HEK293 (cell line): Measurements from ENCODE around the gene LRRN4CL.

Source experiments
- CTCF ChIA-PET: fragments of 350-600 bp; formaldehyde crosslinking; extraction: SDS; loops from one replicate; lab custom pipeline; 2021; ENCODE audit warnings: antibody characterized with exemption; lab: Yijun Ruan, JAX
- POLR2A ChIA-PET: fragments of 300-600 bp; formaldehyde crosslinking; extraction: SDS; loops from one replicate; lab custom pipeline; 2020; ENCODE audit warnings: antibody characterized with exemption, inconsistent platforms; lab: Yijun Ruan, JAX
- H3K27ac ChIP-seq: fragments of 200-500 bp; sonication (Bioruptor generic); 2 replicates; pipeline ENCODE4 v1.5.1; 2014; ENCODE audit warnings: low read depth, low read length, control low read depth, inconsistent platforms; ENCODE audit errors: extremely low read depth
- H3K36me3 ChIP-seq, 2 experiments: fragments of 200-500 bp in 1 of 2; sonication (Bioruptor generic) in 1 of 2; 1 replicate in 1 of 2; 2 replicates in 1 of 2; pipeline ENCODE4 v1.5.1; 2014 to 2017; ENCODE audit warnings: inconsistent platforms in 2 of 2, low read length in 2 of 2; ENCODE audit not compliant: control insufficient read depth in 2 of 2, insufficient read depth in 1 of 2
- H3K4me1 ChIP-seq: fragments of 200-500 bp; sonication (Bioruptor generic); 2 replicates; pipeline ENCODE4 v1.5.1; 2014; ENCODE audit warnings: mild to moderate bottlenecking, low read length, inconsistent platforms; ENCODE audit not compliant: control insufficient read depth, insufficient read depth
- H3K4me3 ChIP-seq: 2 replicates; pipeline ENCODE4 v1.5.1; 2011; ENCODE audit warnings: low read depth, mild to moderate bottlenecking, control low read depth, low read length, moderate library complexity
- H3K9me3 ChIP-seq: fragments of 200-500 bp; sonication (Bioruptor generic); 2 replicates; pipeline ENCODE4 v1.5.1; 2014; ENCODE audit warnings: low read depth, low read length, inconsistent platforms; ENCODE audit not compliant: control insufficient read depth, insufficient read depth
- GLI2 ChIP-seq: fragments of 450-650 bp; formaldehyde crosslinking; IDR thresholded peaks from 2 replicates; pipeline ENCODE4; 2017; ENCODE audit warnings: missing biosample characterization, missing genetic modification characterization, low read depth, borderline replicate concordance
- GLIS1 ChIP-seq: fragments of 450-650 bp; formaldehyde crosslinking; IDR thresholded peaks from 2 replicates; pipeline ENCODE4 v1.5.1; 2016; ENCODE audit warnings: missing biosample characterization, missing genetic modification characterization
- MZF1 ChIP-seq: fragments of 450-650 bp; formaldehyde crosslinking; IDR thresholded peaks from 2 replicates; pipeline ENCODE4 v1.5.1; 2017; ENCODE audit warnings: missing biosample characterization, missing genetic modification characterization, borderline replicate concordance
- PRDM2 ChIP-seq: fragments of 450-650 bp; formaldehyde crosslinking; IDR thresholded peaks from 2 replicates; pipeline ENCODE4 v1.5.1; 2016; ENCODE audit warnings: missing biosample characterization, missing genetic modification characterization, borderline replicate concordance
- SP2 ChIP-seq: fragments of 450-650 bp; formaldehyde crosslinking; IDR thresholded peaks from 2 replicates; pipeline ENCODE4 v1.5.1; 2016; ENCODE audit warnings: missing biosample characterization, missing genetic modification characterization
- SP7 ChIP-seq: fragments of 450-650 bp; formaldehyde crosslinking; IDR thresholded peaks from 2 replicates; pipeline ENCODE4 v1.5.1; 2016; ENCODE audit warnings: missing biosample characterization, missing genetic modification characterization
- YY1 ChIP-seq: fragments of 450-650 bp; formaldehyde crosslinking; IDR thresholded peaks from 2 replicates; pipeline ENCODE4 v1.5.1; 2018; ENCODE audit warnings: missing biosample characterization, missing genetic modification characterization
- ZBTB20 ChIP-seq: fragments of 450-650 bp; formaldehyde crosslinking; IDR thresholded peaks from 2 replicates; pipeline ENCODE4 v1.5.1; 2016; ENCODE audit warnings: missing biosample characterization, missing genetic modification characterization
- ZEB2 ChIP-seq: fragments of 450-650 bp; formaldehyde crosslinking; IDR thresholded peaks from 2 replicates; pipeline ENCODE4 v1.5.1; 2016; ENCODE audit warnings: missing biosample characterization, missing genetic modification characterization
- ZIC2 ChIP-seq: fragments of 450-650 bp; formaldehyde crosslinking; IDR thresholded peaks from 2 replicates; pipeline ENCODE4 v1.5.1; 2016; ENCODE audit warnings: missing biosample characterization, missing genetic modification characterization
- ZNF24 ChIP-seq: fragments of 450-650 bp; formaldehyde crosslinking; IDR thresholded peaks from 2 replicates; pipeline ENCODE4 v1.5.1; 2016; ENCODE audit warnings: missing biosample characterization, missing genetic modification characterization
- ZNF274 ChIP-seq, 2 experiments: fragments of 200-500 bp in 1 of 2; fragments of 450-650 bp in 1 of 2; sonication (Bioruptor generic) in 1 of 2; formaldehyde crosslinking in 1 of 2; IDR thresholded peaks; 2 replicates each; pipeline versions ENCODE4 v1.5.1 to v1.6.1; 2014 to 2016; ENCODE audit warnings: borderline replicate concordance in 1 of 2, inconsistent platforms in 1 of 2, low read length in 1 of 2, missing biosample characterization in 1 of 2, missing genetic modification characterization in 1 of 2
- ZNF324 ChIP-seq: fragments of 450-650 bp; formaldehyde crosslinking; IDR thresholded peaks from 2 replicates; pipeline ENCODE4 v1.5.1; 2016; ENCODE audit warnings: missing biosample characterization, missing genetic modification characterization
- ZNF335 ChIP-seq: fragments of 450-650 bp; formaldehyde crosslinking; conservative IDR thresholded peaks from 2 replicates; pipeline ENCODE4 v1.5.1; 2016; ENCODE audit warnings: missing biosample characterization, missing genetic modification characterization
- ZNF341 ChIP-seq: fragments of 450-650 bp; formaldehyde crosslinking; IDR thresholded peaks from 2 replicates; pipeline ENCODE4; 2016; ENCODE audit warnings: low read depth, missing biosample characterization, missing genetic modification characterization
- ZNF37A ChIP-seq: fragments of 450-650 bp; IDR thresholded peaks from 2 replicates; pipeline ENCODE4 v1.5.1; 2018; ENCODE audit warnings: missing biosample characterization, missing genetic modification characterization
- ZNF473 ChIP-seq: fragments of 450-650 bp; formaldehyde crosslinking; IDR thresholded peaks from 2 replicates; pipeline ENCODE4 v1.5.1; 2017; ENCODE audit warnings: missing biosample characterization, missing genetic modification characterization
- ZNF48 ChIP-seq: fragments of 450-650 bp; formaldehyde crosslinking; IDR thresholded peaks from 2 replicates; pipeline ENCODE4 v1.5.1; 2016; ENCODE audit warnings: missing biosample characterization, missing genetic modification characterization
- ZNF555 ChIP-seq: fragments of 450-650 bp; formaldehyde crosslinking; conservative IDR thresholded peaks from 2 replicates; pipeline ENCODE4 v1.5.1; 2017; ENCODE audit warnings: missing biosample characterization, mild to moderate bottlenecking, missing genetic modification characterization, inconsistent platforms
- ZNF639 ChIP-seq: fragments of 450-650 bp; formaldehyde crosslinking; IDR thresholded peaks from 2 replicates; pipeline ENCODE4 v1.5.1; 2016; ENCODE audit warnings: missing biosample characterization, missing genetic modification characterization
- ZNF677 ChIP-seq: fragments of 450-650 bp; IDR thresholded peaks from 2 replicates; pipeline ENCODE4 v1.5.0; 2018; ENCODE audit warnings: missing biosample characterization, mild to moderate bottlenecking, missing genetic modification characterization, moderate library complexity
- TF ChIP-seq, protein P1 (sequence below): fragments of 450-650 bp; formaldehyde crosslinking; IDR thresholded peaks from 2 replicates; pipeline ENCODE4 v1.5.1; 2016; ENCODE audit warnings: missing biosample characterization, missing genetic modification characterization

LRRN4CL gene

GRCh38 chr11:62712276-62712812, 23.0 kb upstream of the LRRN4CL start (continued):
- TF ChIP-seq ZNF37A (tag by site-specific recombination), result no peak
- no peak for TF ChIP-seq ZNF324 (tag by site-specific recombination)
- TF ChIP-seq MZF1 (tag by site-specific recombination), result no peak
- no peak for TF ChIP-seq PRDM2 (tag by site-specific recombination)
- TF ChIP-seq ZNF473, result no peak
- TF ChIP-seq GLIS1, result no peak
- no peak for TF ChIP-seq ZNF48 (tag by site-specific recombination)

GRCh38 chr11:62710001-62710345, 20.6 kb upstream of the LRRN4CL start:
- ChIA-PET CTCF (interaction anchor here (1.1 kb wide), 2 partner anchors 16 to 77 kb away, joined by 3 read pairs; partner anchors contain the start of gene TMEM179B), POLR2A (interaction anchor here (0.8 to 3.4 kb wide), 6 partner anchors 15 to 131 kb away, joined by 3 to 11 read pairs (median 4); partner anchors contain the start of genes LBHD1, POLR2G, TUT1 and UQCC3)
- Histone ChIP-seq H3K9me3 (no peaks in the 10 kb centered on the region), H3K27ac (0 out of 2 replicates have a peak overlapping the region, but pooled peaks have one; percentile 18), H3K4me1 (peaks cover 3% of the 10 kb centered on the region; the same call in 1 of the 2 replicates), H3K4me3 (no peak overlapping the region), H3K36me3 (peaks cover 0 to 93% of the 10 kb centered on the region in 2 experiments; a peak in 1 of 3 replicates)
- TF ChIP-seq ZNF677 (no peak), ZBTB20 (peak; percentile 81; the same call in 1 of the 2 replicates), ZNF335 (tag by site-specific recombination) (0 out of 2 replicates have a peak, but pooled peaks have one; percentile 4), ZNF24 (tag by site-specific recombination) (no peak)

- Histone ChIP-seq H3K4me1 (peaks cover 3% of the 10 kb centered on the region; the same call in 1 of the 2 replicates), H3K9me3 (no peaks in the 10 kb centered on the region), H3K4me3 (no peak overlapping the region), H3K36me3 (peaks cover 0 to 94% of the 10 kb centered on the region in 2 experiments; a peak in 1 of 3 replicates), H3K27ac (0 out of 2 replicates have a peak overlapping the region, but pooled peaks have one; percentile 18)
- POLR2A ChIA-PET, result interaction anchor here (0.8 to 3.4 kb wide), 10 partner anchors 9 to 132 kb away, joined by 3 to 11 read pairs (median 4); partner anchors contain the start of genes C11orf98, CSKMT, HNRNPUL2 and LBHD1
- CTCF ChIA-PET, result interaction anchor here (1.1 kb wide), 2 partner anchors 15 to 78 kb away, joined by 3 read pairs; partner anchors contain the start of gene TMEM179B
- peak; percentile 11; the same call in 1 of the 2 replicates for TF ChIP-seq ZIC2 (tag by site-specific recombination)
- peak; percentile 49; the same call in 1 of the 2 replicates for TF ChIP-seq ZNF341
- 0 out of 2 replicates have a peak, but pooled peaks have one; percentile 10 for TF ChIP-seq SP2 (tag by site-specific recombination)
- no peak for TF ChIP-seq ZNF555
- TF ChIP-seq, protein P1, sequence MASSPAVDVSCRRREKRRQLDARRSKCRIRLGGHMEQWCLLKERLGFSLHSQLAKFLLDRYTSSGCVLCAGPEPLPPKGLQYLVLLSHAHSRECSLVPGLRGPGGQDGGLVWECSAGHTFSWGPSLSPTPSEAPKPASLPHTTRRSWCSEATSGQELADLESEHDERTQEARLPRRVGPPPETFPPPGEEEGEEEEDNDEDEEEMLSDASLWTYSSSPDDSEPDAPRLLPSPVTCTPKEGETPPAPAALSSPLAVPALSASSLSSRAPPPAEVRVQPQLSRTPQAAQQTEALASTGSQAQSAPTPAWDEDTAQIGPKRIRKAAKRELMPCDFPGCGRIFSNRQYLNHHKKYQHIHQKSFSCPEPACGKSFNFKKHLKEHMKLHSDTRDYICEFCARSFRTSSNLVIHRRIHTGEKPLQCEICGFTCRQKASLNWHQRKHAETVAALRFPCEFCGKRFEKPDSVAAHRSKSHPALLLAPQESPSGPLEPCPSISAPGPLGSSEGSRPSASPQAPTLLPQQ (tag by site-specific recombination), result 0 out of 2 replicates have a peak, but pooled peaks have one; percentile 31
- peak; percentile 41; the same call in 1 of the 2 replicates for TF ChIP-seq ZNF335 (tag by site-specific recombination)
- TF ChIP-seq GLI2 (tag by site-specific recombination), result no peak
- no peak for TF ChIP-seq ZNF274 (IDR thresholded peaks at IDR 0.05; ENCODE audit: low read length)
- TF ChIP-seq ZNF274 (tag by site-specific recombination; IDR thresholded peaks at IDR 0.05; ENCODE audit: borderline replicate concordance), result no peak
- TF ChIP-seq ZEB2 (tag by site-specific recombination), result peak; percentile 75; the same call in 1 of the 2 replicates
- peak; percentile 100 for TF ChIP-seq ZBTB20
- TF ChIP-seq YY1 (tag by site-specific recombination), result peak; percentile 97
- TF ChIP-seq ZNF639 (tag by site-specific recombination), result 0 out of 2 replicates have a peak, but pooled peaks have one; percentile 23
- 0 out of 2 replicates have a peak, but pooled peaks have one; percentile 22 for TF ChIP-seq SP7 (tag by site-specific recombination)
These were observed 20.1 kb upstream of the LRRN4CL start for GRCh38 chr11:62709247-62710000.
